HL-60 (cell line): ENCODE measurements around the gene CLEC10A.

Source experiments
- CTCF ChIP-seq: IDR thresholded peaks from one replicate; pipeline ENCODE4 v1.5.1; 2011; ENCODE audit warnings: low read length, control low read depth, inconsistent platforms; ENCODE audit not compliant: insufficient read depth
- GABPA ChIP-seq: IDR thresholded peaks from 2 replicates; pipeline ENCODE4 v1.6.1; 2012; ENCODE audit warnings: low read depth
- POLR2AphosphoS5 ChIP-seq: IDR thresholded peaks from 2 replicates; pipeline ENCODE4 v1.6.1; 2012; ENCODE audit warnings: low read depth
- REST ChIP-seq: IDR thresholded peaks from 2 replicates; pipeline ENCODE4 v1.6.1; 2012; ENCODE audit warnings: low read depth; ENCODE audit not compliant: insufficient replicate concordance
- SPI1 ChIP-seq: IDR thresholded peaks from 2 replicates; pipeline ENCODE4 v1.6.1; 2012; ENCODE audit warnings: low read depth, mild to moderate bottlenecking, borderline replicate concordance

GRCh38 chr17:7120123-7120522 lies 40.1 kb upstream of the CLEC10A start:
- no peak for TF ChIP-seq CTCF
- TF ChIP-seq POLR2AphosphoS5, result no peak
- TF ChIP-seq GABPA, result no peak
- TF ChIP-seq REST, result no peak
- no peak for TF ChIP-seq SPI1
